Daoy (cell line): ENCODE data around the gene SLC10A1. TPM values are rescaled to one million over a fixed set of nuclear protein-coding genes. Genes with fewer than 3 reads are reported as not detected.

Source experiments
- total RNA-seq: library from RNA; depleted of rRNA; stranded (reverse); fragments of >200 nt; shearing (Covaris generic); gene quantifications from 2 replicates; pipeline ENCODE4 v1.2.3, GENCODE V29; 2014; rRNA removed

SLC10A1 gene
- total RNA-seq, 1 experiment from 2014 or later: not detected

Other genes starting within 250 kb of the SLC10A1 start
- not detected in 2 replicates for gene CCDC177, start 222.4 kb downstream of the SLC10A1 start, total RNA-seq
- 4.6 and 4.8 TPM in 2 replicates for gene SUSD6, start 185.6 kb downstream of the SLC10A1 start, total RNA-seq
- 176 and 249 TPM in 2 replicates for gene SRSF5, start 30.1 kb downstream of the SLC10A1 start, total RNA-seq
- gene SMOC1, start 82.2 kb upstream of the SLC10A1 start, total RNA-seq: 3.7 and 5.9 TPM in 2 replicates